CD4-positive, alpha-beta T cell treated with Interleukin-17A for 4 hours (primary cell): ENCODE measurements around the gene NUTF2.

Experiments used
- DNase-seq: peaks from one replicate; pipeline ENCODE4 v3.0.0-alpha.2; 2020; ENCODE audit warnings: mixed read lengths

Gene NUTF2

DNA sequence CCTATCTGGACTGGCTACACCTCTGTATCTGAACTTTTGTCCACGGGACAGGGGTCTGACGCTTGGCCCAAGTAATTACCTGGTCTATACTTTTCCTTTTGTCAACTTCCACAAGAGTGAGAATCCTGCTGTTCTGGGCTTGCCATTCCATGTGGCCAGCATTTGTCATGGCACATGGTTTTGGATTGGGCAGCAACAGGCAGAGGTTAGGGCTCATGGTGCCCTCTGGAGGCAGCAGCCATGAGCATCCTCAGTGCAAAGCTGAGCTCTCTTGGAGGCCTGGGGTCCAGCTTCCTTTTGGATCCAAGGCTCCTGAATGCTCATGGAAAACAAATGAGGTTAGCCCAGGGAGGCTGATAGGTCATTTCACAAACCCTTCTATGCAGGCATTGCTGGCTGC is 18.6 kb downstream of the NUTF2 start:
- peak; percentile 40 for DNase-seq

DNA sequence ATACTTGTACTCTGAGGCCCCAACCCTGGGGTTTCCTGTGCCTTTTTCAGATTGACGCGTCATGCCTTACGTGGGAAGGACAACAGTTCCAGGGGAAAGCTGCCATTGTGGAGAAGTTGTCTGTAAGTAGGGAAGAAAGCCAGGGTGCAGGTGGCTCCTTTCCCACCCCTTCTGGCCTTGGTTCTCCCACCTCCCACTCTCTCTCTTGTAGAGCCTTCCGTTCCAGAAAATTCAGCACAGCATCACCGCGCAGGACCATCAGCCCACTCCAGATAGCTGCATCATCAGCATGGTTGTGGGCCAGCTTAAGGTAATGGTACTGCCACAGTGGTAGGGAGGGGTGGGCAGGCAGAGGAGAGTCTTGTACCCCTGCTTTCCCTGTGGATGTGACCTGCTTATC is 21.6 kb downstream of the NUTF2 start:
- DNase-seq: no peak

DNA sequence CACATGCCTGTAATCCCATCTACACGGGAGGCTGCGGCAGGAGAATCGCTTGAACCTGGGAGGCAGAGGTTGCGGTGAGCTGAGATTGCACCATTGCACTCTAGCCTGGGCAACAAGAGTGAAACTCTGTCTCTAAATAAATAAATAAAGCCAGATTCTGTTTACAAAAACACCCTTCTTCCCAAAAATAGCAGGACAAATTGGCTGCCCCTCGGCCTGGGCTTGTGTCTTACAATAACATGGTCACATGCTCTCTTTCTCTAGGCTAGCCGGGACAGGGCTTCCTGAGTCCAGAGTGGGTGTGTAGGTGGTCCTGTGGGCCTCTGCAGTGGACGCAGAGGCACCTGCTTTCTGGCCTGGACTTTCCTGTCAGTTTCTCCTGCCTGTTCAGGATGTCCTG is 22.9 kb downstream of the NUTF2 start:
- DNase-seq: no peak

DNA sequence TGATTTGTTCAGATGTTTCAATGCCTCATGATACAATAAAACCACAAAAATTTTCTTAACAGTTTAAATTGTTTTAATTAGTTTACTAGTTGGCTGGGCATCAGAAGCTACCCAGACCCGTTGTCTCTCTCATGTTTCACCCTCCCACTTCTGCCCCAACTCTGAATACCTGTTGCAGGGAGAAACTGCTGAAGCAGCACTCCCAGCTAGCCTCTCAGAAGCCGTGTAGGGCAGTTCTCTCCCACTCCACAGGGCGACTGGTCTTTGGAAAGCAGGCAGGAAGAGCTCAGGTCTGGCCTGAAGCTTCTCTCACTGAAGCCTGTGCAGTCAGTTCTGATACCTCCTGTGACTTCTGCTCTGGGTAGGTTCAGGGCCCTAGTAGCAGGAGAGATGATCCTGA is 24.5 kb downstream of the NUTF2 start:
- DNase-seq: no peak

DNA sequence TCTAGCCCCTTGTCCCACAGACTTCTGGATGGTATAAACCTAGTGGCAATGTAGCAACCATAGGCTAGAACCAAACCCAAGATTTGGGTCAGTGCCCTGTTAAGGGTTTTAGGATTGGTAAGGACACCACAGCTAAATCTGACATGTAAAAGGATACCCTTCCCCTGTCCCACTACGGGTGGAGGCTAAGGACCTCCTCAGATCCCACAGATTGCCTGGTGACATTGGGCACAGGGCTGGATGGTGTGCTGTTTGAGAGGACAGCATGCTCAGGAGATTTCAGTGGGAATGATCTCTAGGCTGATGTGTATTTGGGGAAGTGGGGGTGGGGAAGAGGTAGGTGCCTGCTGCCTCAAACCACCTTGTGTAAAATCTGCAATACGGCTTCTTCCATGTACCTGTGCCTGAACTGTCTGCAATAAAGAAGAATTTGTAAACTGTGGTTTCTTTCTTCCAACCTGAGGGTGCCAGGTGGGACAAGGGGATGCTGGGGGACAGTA is 25.4 kb downstream of the NUTF2 start:
- DNase-seq: no peak

DNA sequence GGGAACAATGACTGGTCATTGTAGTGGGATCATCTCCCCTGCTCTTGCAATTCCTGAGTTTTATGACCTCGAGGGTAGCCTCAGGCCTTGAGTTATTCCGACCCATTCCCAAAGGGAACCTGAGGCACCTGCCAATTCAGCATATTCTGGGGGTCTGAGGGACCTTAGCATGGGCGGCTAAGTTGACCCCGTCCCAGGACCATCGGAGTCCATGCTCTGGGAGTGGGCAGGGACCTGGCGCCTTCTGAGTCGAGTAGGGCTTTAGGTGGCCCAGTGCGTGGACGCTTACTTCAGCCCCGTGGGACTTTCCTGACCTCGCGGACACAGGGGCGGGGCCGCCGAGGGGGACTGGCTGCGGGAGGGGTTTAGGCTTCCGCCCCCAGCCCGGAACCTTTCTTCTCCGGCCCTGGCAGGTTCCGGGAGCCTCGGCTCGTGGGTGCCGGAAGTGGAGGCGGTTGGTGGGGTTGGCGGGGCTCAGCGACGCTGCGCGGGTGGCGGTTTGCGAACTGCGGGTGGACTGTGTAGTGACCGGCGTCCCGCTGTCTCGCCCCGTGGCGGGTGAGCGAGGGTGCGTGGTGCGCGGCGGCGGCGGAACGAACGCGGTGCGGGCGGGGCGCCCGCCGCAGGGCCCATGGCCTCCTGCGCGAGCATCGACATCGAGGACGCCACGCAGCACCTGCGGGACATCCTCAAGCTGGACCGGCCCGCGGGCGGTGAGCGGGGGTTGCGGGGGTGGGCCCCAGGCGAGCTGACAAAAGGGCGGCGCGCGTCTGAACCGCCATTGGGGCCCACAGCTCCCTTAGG is 26.1 kb downstream of the NUTF2 start, which contains the start of gene EDC4:
TSS of gene EDC4 (plus strand) at position 422 of the 804 bp plus-strand sequence. CDS start at position 632, 210 bp downstream.
- peak; percentile 87 for DNase-seq

DNA sequence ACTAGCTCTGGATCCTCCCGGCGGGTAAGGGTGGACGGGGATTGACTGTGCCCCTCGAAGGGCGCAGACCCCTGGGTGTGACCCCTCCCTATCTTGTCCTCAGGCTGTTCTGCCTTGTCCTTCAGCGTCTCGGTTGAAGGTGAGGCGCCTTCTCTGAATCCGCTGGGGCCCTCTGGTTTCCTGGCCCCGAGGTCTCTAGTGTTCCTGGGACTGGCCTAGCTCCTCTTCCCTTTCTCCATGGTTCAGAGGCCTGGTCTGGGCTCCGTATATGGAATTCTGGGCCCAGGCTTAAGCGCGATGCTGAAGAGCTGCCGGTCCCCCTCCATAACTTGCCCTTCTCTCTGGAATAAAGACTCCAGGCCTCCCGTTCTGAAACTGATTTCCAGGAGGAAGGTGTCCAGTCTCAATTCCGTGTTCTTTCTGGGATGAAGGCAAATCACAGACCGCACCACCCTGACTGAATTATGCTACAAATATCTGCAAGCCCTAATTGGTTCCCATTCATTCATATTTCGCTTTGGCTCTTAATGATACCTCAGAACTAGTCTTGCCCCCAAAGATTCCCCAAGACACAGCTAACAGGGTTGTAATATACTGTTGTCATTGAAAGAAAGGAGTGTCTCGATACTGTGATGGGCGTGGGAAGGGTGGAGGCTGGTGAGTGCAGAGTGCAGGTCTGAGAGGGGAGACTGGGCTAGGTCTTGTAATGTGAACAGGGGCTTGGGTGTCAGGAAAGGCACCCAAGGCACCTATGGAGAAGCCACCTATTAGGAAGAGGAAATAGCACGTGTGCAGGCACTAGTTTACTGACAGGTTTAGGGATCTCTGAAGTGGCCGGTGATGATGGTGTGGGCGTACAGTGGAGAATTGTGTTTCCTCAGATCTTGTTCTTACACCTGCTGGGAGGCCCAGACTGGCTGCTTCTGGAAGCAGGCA is 27.0 kb downstream of the NUTF2 start:
- DNase-seq: no peak

DNA sequence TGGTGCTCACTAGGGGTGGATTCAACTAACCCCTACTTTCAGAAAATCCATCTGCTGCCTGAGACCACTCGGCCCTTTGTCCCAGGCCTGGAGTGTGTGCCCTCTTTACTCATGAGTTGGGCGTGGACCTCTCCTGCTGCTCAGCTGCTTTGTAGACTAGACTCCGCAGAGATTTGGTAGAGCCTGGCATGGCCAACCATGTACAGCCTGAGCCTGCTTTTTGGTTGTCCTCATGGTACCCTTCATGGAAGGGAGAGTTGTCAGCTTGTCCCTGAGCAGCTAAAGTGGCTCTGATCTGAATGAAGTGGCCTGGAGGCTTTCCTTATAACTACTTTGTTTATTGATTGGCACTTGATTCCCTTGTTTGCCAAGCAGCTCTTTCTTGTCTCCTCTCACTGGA is 27.6 kb downstream of the NUTF2 start:
- DNase-seq: no peak

DNA sequence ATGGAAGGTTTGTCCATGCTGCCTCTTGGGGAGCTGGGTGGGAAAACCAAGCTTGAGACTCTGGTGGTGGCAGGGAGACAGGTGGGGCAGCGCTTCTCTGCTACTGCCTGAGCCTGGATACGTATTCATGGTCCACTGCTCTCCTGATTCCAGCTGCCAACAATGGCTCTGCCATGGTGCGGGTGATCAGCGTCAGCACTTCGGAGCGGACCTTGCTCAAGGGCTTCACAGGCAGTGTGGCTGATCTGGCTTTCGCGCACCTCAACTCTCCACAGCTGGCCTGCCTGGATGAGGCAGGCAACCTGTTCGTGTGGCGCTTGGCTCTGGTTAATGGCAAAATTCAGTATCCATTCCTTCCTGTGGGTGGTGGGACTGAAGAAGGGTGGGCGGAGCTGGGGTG is 30.3 kb downstream of the NUTF2 start:
- DNase-seq: no peak

DNA sequence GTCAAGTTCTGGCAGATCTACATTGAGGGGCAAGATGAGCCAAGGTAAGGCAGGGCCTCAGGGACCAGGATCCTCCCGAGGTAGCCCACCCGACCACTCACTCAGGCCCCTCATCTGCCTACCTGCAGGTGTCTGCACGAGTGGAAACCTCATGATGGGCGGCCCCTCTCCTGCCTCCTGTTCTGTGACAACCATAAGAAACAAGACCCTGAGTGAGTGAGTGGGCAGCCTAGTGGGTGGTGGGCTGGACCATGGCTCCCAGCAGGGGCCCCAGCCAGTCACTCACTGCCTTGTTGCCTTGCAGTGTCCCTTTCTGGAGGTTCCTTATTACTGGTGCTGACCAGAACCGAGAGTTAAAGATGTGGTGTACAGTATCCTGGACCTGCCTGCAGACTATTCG is 31.5 kb downstream of the NUTF2 start:
- no peak for DNase-seq

DNA sequence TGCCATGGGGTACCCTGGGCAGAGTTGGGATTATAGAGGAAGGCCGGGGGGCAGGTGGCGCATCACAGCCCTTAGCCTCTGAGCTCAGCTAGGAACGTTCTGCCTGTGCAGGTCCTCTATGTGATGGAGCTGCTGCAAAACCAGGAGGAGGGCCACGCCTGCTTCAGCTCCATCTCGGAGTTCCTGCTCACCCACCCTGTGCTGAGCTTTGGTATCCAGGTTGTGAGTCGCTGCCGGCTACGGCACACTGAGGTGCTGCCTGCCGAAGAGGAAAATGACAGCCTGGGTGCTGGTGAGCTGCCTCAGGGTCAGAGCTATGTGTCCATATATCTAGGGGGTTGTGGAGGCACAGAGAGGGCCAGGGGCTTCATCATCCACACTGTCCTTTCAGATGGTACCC is 32.1 kb downstream of the NUTF2 start:
- no peak for DNase-seq

DNA sequence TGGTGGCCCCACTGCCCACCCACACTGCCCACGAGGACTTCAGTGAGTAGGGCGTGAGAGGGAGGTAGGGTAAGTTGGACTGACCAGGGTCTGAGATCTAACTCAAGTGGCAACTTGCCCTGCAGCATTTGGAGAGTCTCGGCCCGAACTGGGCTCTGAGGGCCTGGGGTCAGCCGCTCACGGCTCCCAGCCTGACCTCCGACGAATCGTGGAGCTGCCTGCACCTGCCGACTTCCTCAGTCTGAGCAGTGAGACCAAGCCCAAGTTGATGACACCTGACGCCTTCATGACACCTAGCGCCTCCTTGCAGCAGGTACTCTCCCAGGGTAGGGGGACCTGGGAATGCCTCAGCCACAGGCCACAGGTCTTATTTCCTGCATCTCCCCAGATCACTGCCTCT is 32.7 kb downstream of the NUTF2 start:
- no peak for DNase-seq

DNA sequence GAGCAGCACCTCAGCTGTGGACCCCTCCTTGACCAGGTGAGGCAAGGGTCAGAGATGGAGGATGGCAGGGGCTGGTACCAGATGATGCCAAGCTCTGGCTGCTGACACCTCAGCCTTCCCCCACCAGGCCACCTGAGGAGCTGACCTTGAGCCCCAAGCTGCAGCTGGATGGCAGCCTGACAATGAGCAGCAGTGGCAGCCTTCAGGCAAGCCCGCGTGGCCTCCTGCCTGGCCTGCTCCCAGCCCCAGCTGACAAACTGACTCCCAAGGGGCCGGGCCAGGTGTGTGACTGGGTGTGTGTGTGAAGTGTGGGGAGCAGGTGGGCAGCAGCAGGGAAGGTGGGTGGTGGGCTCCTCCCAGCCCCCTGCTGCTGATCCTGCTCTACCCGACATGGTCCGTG is 33.2 kb downstream of the NUTF2 start:
- no peak for DNase-seq

DNA sequence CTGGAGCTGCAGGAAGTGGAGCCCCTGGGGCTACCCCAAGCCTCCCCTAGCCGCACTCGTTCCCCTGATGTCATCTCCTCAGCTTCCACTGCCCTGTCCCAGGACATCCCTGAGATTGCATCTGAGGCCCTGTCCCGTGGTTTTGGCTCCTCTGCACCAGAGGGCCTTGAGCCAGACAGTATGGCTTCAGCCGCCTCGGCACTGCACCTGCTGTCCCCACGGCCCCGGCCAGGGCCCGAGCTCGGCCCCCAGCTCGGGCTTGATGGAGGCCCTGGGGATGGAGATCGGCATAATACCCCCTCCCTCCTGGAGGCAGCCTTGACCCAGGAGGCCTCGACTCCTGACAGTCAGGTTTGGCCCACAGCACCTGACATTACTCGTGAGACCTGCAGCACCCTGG is 33.9 kb downstream of the NUTF2 start:
- no peak for DNase-seq

DNA sequence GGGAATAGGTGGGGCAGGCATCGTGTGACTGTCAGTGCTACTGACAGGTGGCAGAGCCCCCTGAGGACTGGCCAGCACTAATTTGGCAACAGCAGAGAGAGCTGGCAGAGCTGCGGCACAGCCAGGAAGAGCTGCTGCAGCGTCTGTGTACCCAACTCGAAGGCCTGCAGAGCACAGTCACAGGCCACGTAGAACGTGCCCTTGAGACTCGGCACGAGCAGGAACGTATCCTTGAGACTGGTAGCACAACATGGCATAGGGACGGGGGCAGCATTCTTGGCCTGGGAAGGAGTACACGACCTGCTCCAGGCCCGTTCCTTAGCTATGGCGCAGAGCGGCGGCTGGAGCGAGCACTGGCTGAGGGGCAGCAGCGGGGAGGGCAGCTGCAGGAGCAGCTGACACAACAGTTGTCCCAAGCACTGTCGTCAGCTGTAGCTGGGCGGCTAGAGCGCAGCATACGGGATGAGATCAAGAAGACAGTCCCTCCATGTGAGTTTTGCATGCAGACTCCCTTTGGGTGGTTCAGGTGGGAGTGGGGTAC is 35.0 kb downstream of the NUTF2 start:
- no peak for DNase-seq

DNA sequence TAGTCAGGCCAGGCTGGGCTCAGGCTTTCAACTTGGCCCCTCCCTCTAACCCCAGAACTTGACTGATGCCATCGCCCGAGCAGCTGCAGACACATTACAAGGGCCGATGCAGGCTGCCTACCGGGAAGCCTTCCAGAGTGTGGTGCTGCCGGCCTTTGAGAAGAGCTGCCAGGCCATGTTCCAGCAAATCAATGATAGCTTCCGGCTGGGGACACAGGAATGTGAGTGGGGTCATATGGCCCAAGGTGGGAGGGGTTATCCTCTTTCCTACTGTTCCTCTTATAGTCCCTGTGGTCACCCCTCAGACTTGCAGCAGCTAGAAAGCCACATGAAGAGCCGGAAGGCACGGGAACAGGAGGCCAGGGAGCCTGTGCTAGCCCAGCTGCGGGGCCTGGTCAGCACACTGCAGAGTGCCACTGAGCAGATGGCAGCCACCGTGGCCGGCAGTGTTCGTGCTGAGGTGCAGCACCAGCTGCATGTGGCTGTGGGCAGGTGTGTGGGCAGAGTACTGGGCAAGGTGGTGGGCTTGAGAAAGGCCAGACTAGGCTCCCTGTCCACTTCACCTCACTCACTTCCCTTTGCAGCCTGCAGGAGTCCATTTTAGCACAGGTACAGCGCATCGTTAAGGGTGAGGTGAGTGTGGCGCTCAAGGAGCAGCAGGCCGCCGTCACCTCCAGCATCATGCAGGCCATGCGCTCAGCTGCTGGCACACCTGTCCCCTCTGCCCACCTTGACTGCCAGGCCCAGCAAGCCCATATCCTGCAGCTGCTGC is 35.8 kb downstream of the NUTF2 start:
- DNase-seq: no peak

DNA sequence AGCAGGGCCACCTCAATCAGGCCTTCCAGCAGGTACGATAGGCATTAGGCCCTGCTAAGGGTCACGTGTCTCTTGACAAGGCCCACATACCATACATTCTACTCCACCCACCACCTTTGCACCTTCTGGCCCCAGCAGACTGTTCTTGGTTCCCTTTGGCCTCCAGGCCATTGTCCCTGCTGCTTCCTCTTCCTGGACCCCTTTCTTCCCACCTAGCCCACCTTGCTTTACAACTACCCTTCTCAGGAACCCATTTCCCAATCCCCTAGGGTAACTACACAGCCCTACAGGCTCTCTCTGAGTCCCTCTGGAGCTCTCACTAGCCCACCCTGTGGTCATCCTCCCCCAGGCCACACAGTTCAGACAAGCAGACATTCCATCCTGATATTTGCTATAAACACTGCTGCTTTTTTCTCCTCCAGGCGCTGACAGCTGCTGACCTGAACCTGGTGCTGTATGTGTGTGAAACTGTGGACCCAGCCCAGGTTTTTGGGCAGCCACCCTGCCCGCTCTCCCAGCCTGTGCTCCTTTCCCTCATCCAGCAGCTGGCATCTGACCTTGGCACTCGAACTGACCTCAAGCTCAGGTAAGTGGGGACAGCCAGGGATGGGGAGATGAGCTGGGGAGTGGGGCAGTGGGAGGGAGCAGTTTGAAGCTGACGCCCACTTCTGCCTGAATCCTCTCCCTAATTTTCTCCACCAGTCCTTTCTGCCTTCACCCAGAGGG is 36.6 kb downstream of the NUTF2 start:
- no peak for DNase-seq

DNA sequence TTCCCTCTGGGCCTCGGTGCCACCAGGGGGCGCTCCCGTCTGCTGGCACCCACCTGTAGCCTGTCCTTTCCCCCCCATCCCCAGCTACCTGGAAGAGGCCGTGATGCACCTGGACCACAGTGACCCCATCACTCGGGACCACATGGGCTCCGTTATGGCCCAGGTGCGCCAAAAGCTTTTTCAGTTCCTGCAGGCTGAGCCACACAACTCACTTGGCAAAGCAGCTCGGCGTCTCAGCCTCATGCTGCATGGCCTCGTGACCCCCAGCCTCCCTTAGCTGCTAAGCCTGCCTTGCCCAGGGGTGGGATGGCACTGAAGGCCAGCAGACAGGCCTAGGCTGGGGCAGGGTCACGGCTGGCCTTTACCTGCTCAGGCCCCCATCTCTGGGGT is 37.1 kb downstream of the NUTF2 start:
- DNase-seq: peak; percentile 83

DNA sequence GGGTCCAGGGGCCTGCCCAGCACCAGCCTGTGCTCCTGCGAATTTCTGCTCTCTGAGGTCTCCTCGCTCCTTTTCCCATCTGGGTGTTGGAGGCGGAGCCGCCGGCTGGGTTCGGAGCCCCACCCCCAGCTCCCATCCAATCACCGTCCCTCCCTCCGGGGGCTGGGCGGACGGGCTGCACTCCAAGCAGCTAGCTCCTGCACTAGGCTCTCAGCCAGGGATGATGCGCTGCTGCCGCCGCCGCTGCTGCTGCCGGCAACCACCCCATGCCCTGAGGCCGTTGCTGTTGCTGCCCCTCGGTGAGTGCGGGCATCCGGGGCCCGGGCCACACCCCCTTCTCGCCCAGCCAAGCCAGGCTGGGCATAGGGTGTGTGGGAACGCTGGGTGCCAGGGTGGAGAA is 38.0 kb downstream of the NUTF2 start, which contains the start of gene NRN1L:
TSS of gene NRN1L (plus strand) at position 202 of the 400 bp plus-strand sequence. CDS start at position 221, 19 bp downstream.
- DNase-seq: no peak

DNA sequence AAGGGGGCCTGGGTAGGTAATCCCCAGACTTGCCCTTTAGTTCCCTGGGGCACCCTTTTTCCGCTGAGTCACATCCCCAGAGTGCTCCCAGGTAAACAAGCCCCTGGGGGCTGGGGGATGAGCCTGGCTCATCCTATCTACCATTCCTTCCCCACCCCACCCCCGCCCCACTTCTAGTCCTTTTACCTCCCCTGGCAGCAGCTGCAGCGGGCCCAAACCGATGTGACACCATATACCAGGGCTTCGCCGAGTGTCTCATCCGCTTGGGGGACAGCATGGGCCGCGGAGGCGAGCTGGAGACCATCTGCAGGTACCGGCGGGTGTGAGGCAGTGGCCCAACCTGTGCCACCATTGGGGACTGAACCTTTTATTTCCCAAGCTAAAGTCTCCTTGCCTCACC is 38.8 kb downstream of the NUTF2 start:
- no peak for DNase-seq

DNA sequence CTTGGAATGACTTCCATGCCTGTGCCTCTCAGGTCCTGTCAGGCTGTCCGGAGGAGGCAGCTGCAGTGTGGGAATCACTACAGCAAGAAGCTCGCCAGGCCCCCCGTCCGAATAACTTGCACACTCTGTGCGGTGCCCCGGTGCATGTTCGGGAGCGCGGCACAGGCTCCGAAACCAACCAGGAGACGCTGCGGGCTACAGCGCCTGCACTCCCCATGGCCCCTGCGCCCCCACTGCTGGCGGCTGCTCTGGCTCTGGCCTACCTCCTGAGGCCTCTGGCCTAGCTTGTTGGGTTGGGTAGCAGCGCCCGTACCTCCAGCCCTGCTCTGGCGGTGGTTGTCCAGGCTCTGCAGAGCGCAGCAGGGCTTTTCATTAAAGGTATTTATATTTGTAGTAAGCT is 39.2 kb downstream of the NUTF2 start:
- DNase-seq: no peak

DNA sequence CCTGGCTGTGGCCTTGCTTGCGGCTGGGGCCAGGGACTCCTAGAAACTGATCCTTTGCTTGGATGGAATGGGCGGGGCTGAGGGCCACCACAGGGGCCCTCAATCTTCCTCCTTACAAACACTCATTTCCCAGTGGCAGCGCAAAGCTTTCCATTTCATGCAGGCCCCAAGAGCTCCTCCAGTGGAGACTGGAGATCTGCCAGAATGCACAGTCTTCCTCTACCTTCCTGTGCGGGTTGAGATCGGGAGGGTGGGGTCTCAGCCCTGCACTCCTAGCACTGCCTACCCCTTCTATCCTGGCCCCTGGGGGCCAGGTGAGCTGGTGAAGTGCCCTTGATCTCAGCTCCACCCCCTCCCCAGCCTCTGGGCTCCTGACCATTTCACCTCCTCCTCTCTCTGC is 39.7 kb downstream of the NUTF2 start:
- DNase-seq: no peak
